DND-41 (cell line): ENCODE results near the gene MRPL39.

ENCODE experiments used
- ATAC-seq: fragments of 200-7000 bp; cut with Tn5 transposase; 3 replicates; pipeline ENCODE4 v1.9.1; 2021; ENCODE audit warnings: low read depth; ENCODE audit not compliant: insufficient read depth
- DNase-seq: peaks from one replicate; pipeline ENCODE4 v3.0.0-alpha.2; 2020
- H2AFZ ChIP-seq: 2 replicates; pipeline ENCODE4 v1.6.0; 2012; ENCODE audit warnings: low read depth, low read length
- H3K27ac ChIP-seq: 2 replicates; pipeline ENCODE4 v1.5.1; 2012; ENCODE audit warnings: low read length, inconsistent platforms
- H3K27me3 ChIP-seq: fragments of 200-600 bp; sonication (generic); 2 replicates; pipeline ENCODE4 v1.6.0; 2012; ENCODE audit warnings: low read length, mild to moderate bottlenecking, inconsistent platforms; ENCODE audit not compliant: insufficient read depth, poor library complexity
- H3K36me3 ChIP-seq: 2 replicates; pipeline ENCODE4 v1.5.1; 2012; ENCODE audit warnings: low read length, inconsistent platforms; ENCODE audit not compliant: insufficient read depth
- H3K4me1 ChIP-seq: 2 replicates; pipeline ENCODE4 v1.5.1; 2012; ENCODE audit warnings: mild to moderate bottlenecking, low read length; ENCODE audit not compliant: insufficient read depth
- H3K4me2 ChIP-seq: 2 replicates; pipeline ENCODE4 v1.6.0; 2012; ENCODE audit warnings: mild to moderate bottlenecking, moderate library complexity, low read length, inconsistent platforms; ENCODE audit not compliant: insufficient read depth
- H3K4me3 ChIP-seq, 2 experiments: fragments of 200-600 bp in 1 of 2; shearing (Covaris generic) in 1 of 2; 2 replicates each; pipeline ENCODE4 v1.5.1; 2012 to 2016; ENCODE audit warnings: inconsistent platforms in 2 of 2, low read length in 2 of 2, mild to moderate bottlenecking in 2 of 2, low read depth in 1 of 2, moderate library complexity in 1 of 2
- H3K79me2 ChIP-seq: 2 replicates; pipeline ENCODE4 v1.6.0; 2012; ENCODE audit warnings: low read length, inconsistent platforms; ENCODE audit not compliant: insufficient read depth
- H3K9ac ChIP-seq: 2 replicates; pipeline ENCODE4 v1.6.0; 2012; ENCODE audit warnings: low read depth, mild to moderate bottlenecking, inconsistent platforms, low read length, moderate library complexity
- H3K9me3 ChIP-seq: 2 replicates; pipeline ENCODE4 v1.5.1; 2012; ENCODE audit warnings: low read length, moderate library complexity, mild to moderate bottlenecking, inconsistent platforms; ENCODE audit not compliant: insufficient read depth, severe bottlenecking
- H4K20me1 ChIP-seq: 2 replicates; pipeline ENCODE4 v1.6.0; 2012; ENCODE audit warnings: low read length; ENCODE audit not compliant: insufficient read depth
- EZH2 ChIP-seq: IDR thresholded peaks from 3 replicates; pipeline ENCODE4 v1.6.1; 2012; ENCODE audit warnings: borderline replicate concordance, low read depth, mild to moderate bottlenecking, moderate library complexity, low read length, inconsistent platforms; ENCODE audit not compliant: severe bottlenecking
- TF ChIP-seq, protein P1 (sequence below): IDR thresholded peaks from 2 replicates; pipeline ENCODE4 v1.5.1; 2012; ENCODE audit warnings: borderline replicate concordance, low read length, moderate library complexity, mild to moderate bottlenecking; ENCODE audit not compliant: poor library complexity, severe bottlenecking; ENCODE audit errors: extremely low read depth

The MRPL39 gene

DNA sequence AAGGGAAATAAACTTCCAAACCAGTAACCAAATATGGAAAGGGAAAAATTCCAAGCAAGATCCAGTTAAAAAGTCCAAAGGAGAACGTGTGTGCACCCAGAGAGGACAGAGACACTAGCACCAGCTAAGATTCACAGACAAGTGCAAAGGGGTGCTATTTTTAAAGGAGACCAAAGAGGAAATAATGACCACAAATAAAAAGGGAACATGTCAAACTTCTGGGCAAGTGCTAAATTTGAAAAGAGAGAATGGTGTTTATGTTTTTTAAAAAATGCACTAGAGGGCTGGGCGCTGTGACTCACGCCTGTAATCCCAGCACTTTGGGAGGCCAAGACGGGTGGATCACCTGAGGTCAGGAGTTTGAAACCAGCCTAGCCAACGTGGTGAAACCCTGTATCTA is 40.4 kb upstream of the MRPL39 start:
- no peaks in the 10 kb centered on the region for H3K27me3 ChIP-seq
- no peaks in the 10 kb centered on the region for H3K4me1 ChIP-seq
- no peak for DNase-seq

DNA sequence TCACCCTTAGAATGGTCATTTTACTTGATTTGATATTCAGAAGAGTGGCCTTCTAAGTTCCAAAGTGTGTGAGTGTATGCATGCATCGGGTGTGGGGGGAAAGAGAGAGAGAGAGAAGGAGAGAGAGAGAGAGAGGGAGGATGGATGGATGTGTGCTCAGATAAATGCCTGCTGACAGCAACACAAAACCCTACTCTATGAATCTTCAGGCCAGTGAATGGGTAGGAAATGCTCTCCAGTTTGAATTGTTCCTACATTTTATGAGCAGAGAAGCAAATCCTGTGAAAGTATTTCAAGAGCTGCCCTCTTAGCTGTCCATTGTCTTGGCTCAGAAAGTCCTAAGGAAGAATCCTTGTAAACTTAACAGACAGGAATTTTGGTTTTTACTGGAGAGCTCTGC is 39.2 kb upstream of the MRPL39 start:
- H2AFZ ChIP-seq = no peak overlapping the region
- H3K36me3 ChIP-seq = no peaks in the 10 kb centered on the region
- DNase-seq = no peak
- no peaks in the 10 kb centered on the region for H3K27me3 ChIP-seq
- H3K4me2 ChIP-seq = no peak overlapping the region
- TF ChIP-seq, protein P1, sequence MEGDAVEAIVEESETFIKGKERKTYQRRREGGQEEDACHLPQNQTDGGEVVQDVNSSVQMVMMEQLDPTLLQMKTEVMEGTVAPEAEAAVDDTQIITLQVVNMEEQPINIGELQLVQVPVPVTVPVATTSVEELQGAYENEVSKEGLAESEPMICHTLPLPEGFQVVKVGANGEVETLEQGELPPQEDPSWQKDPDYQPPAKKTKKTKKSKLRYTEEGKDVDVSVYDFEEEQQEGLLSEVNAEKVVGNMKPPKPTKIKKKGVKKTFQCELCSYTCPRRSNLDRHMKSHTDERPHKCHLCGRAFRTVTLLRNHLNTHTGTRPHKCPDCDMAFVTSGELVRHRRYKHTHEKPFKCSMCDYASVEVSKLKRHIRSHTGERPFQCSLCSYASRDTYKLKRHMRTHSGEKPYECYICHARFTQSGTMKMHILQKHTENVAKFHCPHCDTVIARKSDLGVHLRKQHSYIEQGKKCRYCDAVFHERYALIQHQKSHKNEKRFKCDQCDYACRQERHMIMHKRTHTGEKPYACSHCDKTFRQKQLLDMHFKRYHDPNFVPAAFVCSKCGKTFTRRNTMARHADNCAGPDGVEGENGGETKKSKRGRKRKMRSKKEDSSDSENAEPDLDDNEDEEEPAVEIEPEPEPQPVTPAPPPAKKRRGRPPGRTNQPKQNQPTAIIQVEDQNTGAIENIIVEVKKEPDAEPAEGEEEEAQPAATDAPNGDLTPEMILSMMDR = no peak
- no peak for TF ChIP-seq EZH2
- no peak overlapping the region for H3K4me3 ChIP-seq
- no peak overlapping the region for H3K9ac ChIP-seq
- no peaks in the 10 kb centered on the region for H3K79me2 ChIP-seq
- H4K20me1 ChIP-seq = no peaks in the 10 kb centered on the region
- H3K27ac ChIP-seq = no peak overlapping the region
- no peak for ATAC-seq
- H3K9me3 ChIP-seq = no peaks in the 10 kb centered on the region
- H3K4me1 ChIP-seq = no peaks in the 10 kb centered on the region

More for the DNA sequence above, 40.4 kb upstream of the MRPL39 start:
- H2AFZ ChIP-seq = no peak overlapping the region
- H3K4me2 ChIP-seq = no peak overlapping the region
- H3K4me3 ChIP-seq = no peak overlapping the region
- no peak for TF ChIP-seq EZH2
- TF ChIP-seq, protein P1 = no peak
- no peaks in the 10 kb centered on the region for H4K20me1 ChIP-seq
- H3K36me3 ChIP-seq = no peaks in the 10 kb centered on the region
- H3K79me2 ChIP-seq = no peaks in the 10 kb centered on the region
- ATAC-seq = no peak
- H3K9me3 ChIP-seq = no peaks in the 10 kb centered on the region
- H3K9ac ChIP-seq = no peak overlapping the region
- H3K27ac ChIP-seq = no peak overlapping the region

DNA sequence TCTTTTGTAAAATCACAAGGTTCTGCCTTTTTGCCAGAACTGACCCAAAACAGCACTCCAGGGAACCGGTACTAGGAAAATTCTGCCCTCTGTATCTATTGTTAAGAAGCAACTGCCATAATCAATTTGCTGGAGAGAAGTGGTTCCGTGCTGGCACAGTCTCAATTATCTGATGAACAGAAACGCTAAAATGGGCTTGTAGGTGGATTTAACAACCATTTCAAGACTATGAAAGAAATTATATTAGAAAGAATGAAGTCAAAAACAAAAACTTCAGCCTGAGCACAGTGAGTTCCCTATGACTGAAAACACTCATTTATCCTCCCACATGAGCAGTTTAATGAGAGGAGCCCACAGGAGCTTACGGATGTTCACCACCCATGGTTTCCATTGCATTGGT is 36.2 kb upstream of the MRPL39 start:
- Histone ChIP-seq H3K4me2 (no peak overlapping the region), H3K79me2 (no peaks in the 10 kb centered on the region), H4K20me1 (no peaks in the 10 kb centered on the region), H3K4me1 (no peaks in the 10 kb centered on the region), H3K9ac (no peak overlapping the region), H2AFZ (no peak overlapping the region), H3K27ac (no peak overlapping the region), H3K4me3 (no peak overlapping the region), H3K36me3 (no peaks in the 10 kb centered on the region), H3K27me3 (no peaks in the 10 kb centered on the region), H3K9me3 (no peaks in the 10 kb centered on the region)
- DNase-seq = no peak
- no peak for ATAC-seq
- TF ChIP-seq, protein P1 = no peak
- TF ChIP-seq EZH2 = no peak

DNA sequence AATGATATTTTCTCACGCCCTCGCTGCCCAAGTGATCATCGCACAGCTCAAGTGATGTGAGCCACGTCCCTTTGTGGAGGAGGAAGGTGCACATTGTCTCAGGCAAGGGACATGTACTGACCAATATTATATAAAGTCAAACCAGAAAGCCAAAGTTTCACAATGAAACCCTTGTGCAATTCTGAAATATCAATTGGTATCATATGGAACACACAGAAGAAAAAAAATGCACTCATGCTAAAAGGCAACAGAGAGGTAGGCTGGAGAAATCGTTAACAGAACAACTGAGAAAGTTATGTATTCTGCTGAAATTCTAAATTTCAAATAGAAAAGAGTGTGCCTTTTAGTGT is 33.6 kb upstream of the MRPL39 start:
- Histone ChIP-seq H3K79me2 (no peaks in the 10 kb centered on the region), H3K4me1 (no peaks in the 10 kb centered on the region), H4K20me1 (no peaks in the 10 kb centered on the region), H3K9me3 (no peaks in the 10 kb centered on the region), H3K27me3 (no peaks in the 10 kb centered on the region), H2AFZ (no peak overlapping the region), H3K9ac (no peak overlapping the region), H3K4me3 (no peak overlapping the region), H3K36me3 (no peaks in the 10 kb centered on the region), H3K4me2 (no peak overlapping the region), H3K27ac (no peak overlapping the region)
- TF ChIP-seq, protein P1 = no peak
- TF ChIP-seq EZH2 = no peak
- no peak for DNase-seq
- ATAC-seq = no peak
